ACHN (cell line): Measurements from ENCODE around the gene PFKFB4.
"Not testable (repeated sequence)": the region's sequence is repeated elsewhere in the genome, so short reads cannot be mapped to it uniquely, and the experiment has no call there.

Experiments
- DNase-seq: peaks from one replicate; pipeline ENCODE4 v3.0.0-alpha.2; 2015
- in situ Hi-C: cut with HindIII; loops from 2 replicates; pipeline ENCODE4 v1.10.0; 2017; ENCODE audit warnings: low sequenced_read_pairs, low pct_ligation_motif_present, low pct_unique_long_range_greater_than_20kb

Gene PFKFB4

DNA sequence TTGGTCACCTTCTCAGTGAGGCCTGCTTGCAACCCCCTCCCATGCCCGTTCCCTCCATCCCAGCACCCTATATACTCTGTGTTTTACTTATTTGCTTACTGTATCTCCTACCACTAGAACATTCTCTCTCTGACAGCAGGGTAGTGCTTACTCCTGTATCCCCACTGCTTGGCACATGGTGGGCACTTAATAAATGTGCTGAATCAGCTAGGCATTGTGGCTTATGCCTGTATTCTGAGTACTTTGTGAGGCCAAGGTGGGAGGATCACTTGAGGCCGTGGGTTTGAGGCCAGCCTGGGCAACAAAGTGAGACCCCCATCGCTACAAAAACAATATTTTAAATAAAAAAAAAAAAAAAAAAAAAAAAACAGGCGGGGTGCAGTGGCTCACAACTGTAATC is 45.1 kb downstream of the PFKFB4 start:
- no peak for DNase-seq
- in situ Hi-C loops = no loop called here

DNA sequence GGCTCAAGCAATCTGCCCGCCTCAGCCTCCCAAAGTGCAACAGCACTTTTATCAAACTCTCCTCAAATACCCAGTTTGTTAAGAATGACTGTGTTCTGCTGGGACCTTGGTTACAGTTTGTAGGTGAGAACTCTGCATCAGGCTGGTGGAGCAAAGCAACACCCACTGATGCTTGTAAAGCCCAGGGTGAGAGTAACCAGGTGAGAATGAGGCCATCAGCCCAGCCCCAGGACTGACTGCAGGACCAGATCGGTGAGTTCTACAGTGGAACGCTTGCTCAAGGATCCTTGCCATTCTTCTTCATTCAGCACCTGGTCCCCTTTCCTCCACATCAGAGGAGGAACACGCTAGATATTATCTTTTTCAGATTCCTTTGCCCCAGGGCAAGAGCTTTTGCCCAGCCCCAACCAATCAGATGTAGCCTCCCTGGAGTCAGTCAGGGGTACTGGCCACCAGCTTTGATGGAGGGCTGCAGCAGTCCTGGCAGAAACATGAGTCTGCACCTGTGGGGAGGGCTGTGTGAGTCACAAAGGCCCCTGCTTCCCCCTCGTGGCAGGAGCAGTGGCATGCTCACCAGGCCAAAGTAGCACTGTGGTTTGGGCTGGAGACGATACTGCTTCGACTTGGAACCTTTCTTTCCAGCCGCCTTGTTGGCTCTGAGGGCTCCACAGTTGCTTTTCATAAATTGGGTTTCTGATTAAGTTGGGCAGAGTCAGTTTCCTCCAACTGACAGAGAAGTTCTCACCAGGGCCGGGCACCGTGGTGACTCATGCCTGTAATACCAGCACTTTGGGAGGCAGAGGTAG is 49.1 kb downstream of the PFKFB4 start:
- DNase-seq = peak; percentile 79
- in situ Hi-C loops = no loop called here

DNA sequence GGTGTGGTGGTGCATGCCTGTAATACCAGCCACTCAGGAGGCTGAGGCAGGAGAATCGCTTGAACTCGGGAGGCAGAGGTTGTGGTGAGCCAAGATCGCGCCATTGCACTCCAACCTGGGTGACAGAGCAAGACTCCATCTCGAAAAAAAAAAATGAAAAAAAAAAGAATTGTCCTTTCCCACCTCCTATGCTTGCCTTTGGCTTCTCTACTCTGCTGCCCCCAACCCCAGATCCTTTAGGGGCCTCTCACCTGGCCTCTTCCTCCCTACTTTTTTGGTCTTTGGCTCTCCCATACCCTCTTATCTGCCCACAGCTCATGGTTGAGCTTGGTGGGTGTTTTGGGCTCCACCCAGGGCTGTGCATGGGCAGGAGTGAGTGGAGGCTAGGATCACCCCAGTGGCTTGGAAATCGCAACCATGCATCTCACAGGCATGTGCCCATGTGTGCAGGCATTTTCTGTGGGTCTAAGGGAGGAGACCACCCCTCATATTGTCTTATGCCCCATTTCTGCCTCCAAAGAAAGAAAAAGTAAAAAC is 50.6 kb downstream of the PFKFB4 start:
- in situ Hi-C loops = no loop called here
- DNase-seq = no peak

DNA sequence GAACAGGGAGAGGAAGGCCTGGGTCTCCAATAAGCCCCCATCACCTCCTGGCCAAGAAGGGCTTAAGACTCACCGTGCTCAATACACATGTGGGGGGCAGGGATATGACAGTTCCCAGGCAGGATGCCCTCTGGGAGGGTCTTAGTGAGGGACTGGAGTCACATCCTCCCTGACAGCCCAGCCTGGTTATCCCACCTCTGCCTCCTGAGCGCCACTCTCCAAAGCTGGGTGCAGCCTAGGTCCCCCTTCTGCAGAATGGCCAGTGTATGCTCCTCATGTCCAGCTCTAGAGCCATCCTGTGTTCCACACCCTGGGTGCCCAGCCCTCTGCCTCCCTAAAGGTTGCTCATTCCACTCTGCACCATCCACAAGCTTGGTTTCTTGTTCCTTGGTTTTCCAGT is 51.5 kb downstream of the PFKFB4 start:
- in situ Hi-C loops = no loop called here
- DNase-seq = no peak

DNA sequence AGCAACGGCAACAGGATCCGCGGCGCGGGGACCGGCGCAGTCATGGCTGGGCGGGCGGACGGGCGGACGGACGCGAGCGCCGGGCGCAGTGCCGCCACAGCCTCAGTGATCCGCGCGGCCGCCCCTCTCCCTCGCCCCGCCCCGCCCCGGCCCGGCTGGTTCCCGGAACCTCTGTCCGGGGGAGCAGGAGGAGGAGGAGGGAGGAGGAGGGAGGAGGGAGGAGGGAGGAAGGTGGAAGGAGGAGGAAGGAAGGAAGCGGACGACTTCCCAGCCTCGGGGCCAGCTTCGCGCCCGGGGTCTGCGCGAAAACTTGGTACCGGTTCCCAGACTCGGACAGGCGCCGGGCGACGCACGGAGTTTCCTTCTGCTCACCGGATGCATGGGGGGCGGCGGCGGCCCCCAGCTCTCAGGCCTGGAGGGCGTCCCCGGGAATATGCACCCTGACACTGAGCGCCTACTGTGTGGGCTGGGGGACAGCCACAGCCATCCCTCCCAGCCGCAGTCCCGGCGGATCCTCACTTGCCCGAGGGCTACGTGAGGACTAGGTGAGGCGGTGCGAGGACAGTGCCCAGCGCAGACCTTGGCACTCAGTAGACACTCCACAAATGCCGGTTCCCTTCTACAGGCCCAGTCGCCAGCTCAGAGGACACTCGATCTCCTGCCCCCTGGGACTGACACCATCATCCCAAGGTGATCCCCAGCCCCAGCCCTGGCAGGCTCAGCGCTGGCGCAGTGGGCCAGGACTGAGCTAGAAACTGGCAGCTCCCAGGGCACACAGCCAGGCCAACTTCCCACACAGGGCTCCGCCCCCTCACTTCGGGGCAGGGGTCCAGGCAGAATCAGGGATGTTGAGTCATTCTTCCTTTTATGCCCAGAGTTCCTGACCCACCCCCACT is 52.3 kb downstream of the PFKFB4 start, which contains the start of gene SHISA5:
Gene SHISA5, minus strand, starts transcription at position 124 of the 896 bp plus-strand sequence. Its CDS starts 80 bp downstream, at position 44.
- DNase-seq = peak; percentile 42
- in situ Hi-C loops = no loop called here

DNA sequence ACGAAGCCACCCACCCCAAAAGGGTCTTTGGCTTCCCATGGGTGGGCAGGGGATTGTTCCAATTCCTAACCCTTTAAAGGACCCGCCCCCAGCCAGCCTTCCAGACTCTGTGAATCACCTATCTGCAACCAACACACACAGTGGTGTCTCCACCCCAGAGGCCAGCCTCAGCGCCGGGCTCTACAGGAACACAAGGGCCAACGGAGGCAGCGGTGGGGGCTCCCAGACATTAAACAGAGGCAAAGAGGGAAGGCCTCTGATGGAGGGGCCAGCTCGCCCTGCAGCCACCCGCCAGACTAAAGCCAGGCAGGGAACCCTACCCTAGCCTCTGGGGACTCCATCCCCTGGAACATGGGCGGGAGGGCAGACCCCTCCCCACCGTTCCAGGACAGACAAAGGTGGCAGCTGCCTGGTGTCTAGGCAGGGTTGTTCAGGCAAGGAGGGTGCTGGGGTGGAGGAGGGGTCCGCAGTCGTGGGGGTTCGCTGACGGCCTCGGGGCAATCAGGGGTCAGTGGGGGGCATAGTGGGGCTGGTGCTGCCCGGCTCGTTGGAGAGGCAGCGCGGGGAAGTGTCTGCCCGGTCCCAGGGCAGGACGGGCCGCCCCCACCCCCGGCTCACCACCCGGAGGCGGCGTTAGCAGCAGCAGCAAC is 53.1 kb downstream of the PFKFB4 start:
- in situ Hi-C loops = no loop called here
- DNase-seq = peak; percentile 45

DNA sequence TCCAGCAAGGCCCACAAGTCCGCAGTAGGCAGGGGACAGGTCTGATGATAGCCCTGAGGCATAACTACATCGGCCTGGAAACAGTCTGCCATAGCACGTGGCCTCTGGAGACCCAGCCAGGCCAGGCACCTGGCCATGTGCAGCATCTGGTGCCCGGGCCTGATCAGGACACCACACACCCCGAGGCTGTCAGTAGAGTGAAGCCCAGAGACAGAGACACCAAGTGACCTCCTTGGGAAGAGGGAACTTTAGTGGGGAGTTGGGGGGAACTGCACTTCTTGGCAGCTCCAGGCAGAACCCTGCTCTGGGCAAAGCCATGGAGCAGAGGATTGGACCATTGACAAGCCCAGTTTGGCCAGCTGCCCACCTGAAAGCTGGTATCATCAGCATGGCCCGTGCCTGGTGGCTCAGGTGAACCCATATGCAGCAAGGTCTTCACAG is 53.9 kb downstream of the PFKFB4 start:
- in situ Hi-C loops = no loop called here
- DNase-seq = no peak

DNA sequence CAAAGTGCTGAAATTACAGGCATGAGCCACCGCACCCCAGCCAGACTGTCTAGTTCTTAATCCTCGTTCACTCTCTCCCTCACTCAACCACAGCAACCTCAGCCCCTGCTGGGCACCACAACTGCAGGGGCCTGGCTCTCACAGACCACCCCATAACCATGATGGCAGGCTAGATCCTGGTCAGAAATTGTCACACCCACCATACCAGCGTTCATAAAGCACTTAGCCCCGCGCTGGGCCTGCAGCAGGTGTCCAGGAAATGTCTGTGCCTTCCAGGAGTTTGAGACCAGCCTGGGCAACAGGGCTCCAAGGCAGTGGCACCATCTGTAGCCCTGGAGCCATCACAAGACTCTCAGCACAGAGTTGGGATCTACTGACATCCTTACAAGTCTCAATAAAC is 54.5 kb downstream of the PFKFB4 start:
- DNase-seq = no peak

DNA sequence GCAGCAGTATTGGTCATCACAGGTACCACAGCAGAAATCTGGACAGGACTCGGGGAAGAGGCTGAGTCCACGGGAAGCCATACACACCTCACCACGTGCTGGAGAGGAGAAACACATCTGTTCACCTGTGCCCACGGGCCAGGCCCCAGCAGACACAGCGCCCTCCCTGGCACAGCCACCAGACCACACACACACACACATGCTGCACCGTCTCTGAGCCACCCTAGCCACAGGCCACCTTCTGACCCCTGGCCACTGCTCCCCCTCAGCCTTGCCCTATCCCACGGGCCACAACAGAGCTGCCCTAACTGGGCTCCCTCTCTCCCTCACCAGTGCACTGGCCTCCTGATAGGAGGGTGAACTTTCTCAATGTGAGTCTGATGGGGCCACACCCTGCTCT is 55.4 kb downstream of the PFKFB4 start:
- in situ Hi-C loops = no loop called here
- no peak for DNase-seq

More for the DNA sequence above, 54.5 kb downstream of the PFKFB4 start:
- in situ Hi-C loops = no loop called here

DNA sequence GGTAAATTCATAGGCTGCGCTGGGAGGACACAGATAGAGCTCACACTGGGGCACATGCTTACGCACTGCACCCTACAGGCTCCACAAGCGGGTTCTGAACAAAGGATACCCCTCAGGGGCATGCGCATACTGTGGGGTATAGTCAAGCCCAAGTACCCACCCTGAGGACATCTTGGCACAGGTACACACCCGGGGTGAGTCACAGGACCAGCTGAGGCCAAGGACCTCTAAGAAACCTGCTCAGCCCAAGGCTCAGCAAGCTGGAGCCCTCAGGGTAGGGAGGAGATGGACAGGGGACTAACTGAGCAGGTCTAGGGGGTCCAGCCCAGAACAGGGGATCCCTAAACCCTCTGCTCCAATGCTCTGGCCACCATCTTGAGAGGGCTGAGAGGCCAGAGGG is 55.9 kb downstream of the PFKFB4 start:
- in situ Hi-C loops = no loop called here
- DNase-seq = no peak

DNA sequence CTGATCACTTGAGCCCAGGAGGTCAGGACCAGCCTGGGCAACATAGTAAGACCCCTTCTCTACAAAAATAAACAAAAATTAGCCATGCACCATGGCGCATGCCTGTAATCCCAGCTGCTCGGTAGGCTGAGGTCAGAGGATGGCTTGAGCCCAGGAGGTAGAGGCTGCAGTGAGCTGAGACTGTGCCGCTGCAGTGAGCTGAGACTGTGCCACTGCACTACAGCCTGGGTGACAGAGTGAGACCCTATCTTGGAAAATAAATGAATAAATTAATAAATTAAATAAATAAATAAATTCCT is 63.5 kb downstream of the PFKFB4 start:
- in situ Hi-C loops = no loop called here
- DNase-seq = no peak

DNA sequence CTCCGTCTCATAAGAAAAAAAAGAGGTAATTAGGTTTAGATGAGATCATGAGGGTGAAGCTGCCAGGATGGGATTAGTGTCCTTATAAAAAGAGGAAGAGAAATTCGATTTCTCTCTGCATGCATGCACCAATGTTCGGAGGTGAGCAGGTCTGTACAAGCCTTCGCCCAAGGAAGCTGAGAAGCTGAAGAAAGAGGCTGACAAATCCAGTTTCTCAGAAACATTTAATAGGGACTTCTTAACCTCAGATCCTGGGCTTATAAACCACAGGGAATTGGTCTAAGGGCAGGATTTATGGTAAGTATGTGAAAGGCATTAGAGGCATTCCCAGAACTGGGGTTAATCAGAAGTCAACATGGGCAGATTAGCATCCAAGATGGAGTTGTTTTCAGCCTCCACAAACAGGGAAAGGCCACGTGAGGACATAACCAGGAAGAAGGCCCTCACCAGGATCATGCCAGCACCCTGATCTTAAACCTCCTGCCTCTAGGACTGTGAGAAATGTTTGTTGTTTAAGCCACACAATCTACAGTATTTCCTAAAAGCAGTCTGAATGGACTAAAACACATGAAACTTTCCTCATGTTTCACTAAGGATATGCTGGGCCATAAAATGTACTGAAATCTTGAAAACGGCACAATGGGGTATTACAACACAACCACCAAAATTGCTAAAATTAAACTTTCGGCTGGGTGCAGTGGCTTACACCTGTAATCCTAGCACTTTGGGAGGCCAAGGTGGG is 64.0 kb downstream of the PFKFB4 start:
- no peak for DNase-seq
- in situ Hi-C loops = no loop called here

DNA sequence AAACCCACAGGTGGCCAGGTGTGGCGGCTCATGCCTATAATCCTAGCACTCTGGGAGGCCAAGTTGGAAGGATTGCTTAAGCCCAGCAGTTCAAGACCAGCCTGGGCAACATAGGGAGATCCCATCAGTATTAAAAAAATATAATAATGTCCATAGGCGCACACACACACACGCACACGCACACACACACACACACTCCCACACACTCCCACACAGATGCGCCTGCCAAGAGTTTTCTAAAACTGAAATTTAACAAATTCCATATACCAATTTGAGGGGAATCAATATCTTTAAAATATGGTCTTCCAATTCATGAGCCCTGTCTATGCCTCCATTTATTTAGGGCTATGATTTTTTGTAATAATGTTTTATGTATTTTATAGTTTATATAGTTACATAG is 69.7 kb downstream of the PFKFB4 start:
- no peak for DNase-seq
- in situ Hi-C loops = no loop called here

DNA sequence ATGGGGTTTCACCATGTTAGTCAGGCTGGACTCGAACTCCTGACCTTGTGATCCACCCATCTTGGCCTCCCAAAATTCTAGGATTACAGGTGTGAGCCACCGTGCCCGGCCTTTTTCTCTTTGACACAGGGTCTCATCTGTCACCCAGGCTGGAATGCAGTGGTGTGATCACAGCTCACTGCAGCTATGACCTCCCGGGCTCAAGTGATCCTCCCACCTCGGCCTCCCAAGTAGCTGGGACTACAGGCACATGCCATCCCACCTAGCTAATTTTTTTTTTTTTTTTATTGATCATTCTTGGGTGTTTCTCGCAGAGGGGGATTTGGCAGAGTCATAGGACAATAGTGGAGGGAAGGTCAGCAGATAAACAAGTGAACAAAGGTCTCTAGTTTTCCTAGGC is 73.8 kb downstream of the PFKFB4 start:
- DNase-seq, in situ Hi-C loops: not testable (repeated sequence)

DNA sequence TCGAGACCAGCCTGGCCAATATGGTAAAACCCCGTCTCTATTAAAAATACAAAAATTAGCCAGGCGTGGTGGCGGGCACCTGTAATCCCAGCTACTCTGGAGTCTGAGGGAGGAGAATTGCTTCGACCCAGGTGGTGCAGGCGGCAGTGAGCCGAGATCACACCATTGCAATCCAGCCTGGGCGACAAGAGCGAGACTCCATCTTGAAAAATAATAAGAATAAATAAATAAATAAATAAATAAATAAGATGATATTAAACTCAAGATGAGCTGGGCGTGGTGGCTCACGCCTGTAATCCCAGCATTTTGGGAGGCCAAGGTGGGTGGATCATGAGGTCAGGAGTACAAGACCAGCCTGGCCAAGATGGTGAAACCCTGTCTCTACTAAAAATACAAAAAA is 75.7 kb downstream of the PFKFB4 start:
- DNase-seq, in situ Hi-C loops: not testable (repeated sequence)

DNA sequence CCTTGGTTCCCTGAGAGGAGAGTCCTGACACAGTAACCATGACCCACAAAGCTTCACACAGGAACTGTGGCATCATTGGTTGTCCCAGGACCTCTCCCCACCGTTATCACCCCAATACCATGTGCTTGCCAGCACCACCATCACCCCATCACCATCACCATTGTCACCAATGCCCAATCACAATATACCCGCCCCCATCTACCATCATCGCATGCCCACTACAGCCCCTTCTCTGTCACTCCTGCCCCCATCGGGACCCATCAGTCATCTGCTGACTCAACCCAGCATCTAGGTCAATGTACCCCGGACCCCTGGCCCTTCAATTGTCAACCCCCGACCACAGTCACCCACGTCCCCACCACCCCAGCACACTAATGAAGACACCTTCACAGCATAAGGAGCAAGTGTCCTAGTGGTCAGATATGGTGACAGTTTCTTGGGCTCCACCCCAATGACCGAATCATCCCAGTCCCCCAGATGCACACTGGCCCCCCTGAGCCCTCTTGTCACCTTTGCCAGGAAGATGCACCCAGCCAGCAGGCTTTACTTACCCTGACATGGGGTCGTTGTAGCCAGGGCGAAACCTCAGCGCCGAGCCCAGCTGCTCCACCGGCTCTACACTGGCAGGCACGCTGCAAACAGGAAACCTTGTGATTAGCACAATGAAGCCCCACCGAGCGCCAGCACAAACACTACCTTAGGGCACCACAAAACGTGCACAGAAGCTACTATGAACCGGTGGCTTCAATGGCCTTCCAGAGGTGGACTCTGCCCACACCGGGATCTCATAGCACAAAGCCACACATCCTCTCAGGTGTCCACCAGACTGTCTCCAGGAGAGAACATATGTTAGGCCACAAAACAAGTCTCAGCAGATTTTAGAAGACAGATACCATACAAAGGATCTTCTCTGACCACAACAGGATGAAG is 77.7 kb downstream of the PFKFB4 start:
- DNase-seq = no peak
- in situ Hi-C loops = no loop called here

DNA sequence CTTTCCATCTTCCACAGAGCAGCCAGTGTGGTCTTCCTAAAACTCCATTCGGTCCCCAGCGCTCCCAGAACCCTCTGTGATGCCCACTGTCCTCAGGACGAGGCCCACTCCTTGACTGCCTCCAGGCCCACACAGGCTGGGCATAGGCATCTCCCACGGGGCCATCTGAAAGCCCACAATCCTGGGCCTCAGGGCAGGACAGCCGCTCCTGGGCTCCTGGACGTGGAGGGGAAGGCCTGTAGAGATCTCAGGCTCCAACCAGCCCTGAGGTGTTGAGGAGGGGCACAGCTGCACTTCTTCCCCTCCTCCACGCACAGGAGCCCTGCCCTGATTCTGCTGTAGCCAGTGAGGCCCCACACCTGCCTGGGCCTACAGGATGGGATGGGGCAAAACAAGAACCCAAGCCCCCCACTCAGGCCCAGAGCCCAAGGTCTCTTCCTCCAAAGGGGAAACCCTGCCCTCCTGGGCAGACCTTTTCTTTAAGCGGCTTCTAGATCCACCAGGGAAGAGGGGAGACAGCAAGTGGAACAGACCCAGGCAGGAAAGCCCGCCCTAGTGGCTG is 78.6 kb downstream of the PFKFB4 start:
- in situ Hi-C loops = no loop called here
- DNase-seq = no peak
